ENCODE data around the gene AP3S2.
"Not testable (repeated sequence)": the region's sequence is repeated elsewhere in the genome, so short reads cannot be mapped to it uniquely, and the experiment has no call there.

Gene AP3S2

DNA sequence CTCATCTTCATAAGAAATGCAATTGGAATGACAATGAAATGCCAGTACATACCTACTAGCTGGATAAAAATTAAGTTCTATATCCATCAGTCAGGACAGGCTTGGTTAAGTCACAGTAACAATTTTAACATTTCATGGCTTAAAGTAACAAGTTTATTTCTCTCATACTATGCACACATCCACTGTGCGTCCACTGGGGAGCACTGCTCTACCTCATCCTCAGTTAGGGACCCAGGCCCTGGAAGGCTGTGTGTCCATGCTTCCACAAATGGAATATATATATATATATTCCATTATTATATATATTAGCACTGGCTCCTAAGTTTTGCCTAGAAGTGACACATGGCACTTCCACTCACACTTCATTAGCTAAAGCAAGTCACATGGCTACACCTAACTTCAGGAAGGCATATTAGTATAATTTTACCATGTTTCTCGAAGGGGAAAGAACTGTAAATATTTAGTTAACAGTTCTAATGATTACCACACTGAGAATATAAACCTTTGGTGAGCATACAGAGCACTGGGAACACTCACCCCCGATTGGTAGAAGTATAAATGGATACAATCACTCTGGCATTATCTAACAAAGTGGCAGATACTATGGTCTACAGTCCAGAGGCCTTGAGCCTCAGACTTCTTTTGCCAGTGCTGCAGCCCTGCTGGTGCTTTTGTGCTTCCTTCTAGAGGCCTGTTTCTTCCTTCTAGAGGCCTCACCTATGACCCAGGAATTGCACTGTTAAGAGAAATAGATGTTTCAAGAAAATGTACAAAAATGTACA lies 28.6 kb downstream of the AP3S2 start:
- no peak for DNase-seq (ENCODE audit: low read depth)

DNA sequence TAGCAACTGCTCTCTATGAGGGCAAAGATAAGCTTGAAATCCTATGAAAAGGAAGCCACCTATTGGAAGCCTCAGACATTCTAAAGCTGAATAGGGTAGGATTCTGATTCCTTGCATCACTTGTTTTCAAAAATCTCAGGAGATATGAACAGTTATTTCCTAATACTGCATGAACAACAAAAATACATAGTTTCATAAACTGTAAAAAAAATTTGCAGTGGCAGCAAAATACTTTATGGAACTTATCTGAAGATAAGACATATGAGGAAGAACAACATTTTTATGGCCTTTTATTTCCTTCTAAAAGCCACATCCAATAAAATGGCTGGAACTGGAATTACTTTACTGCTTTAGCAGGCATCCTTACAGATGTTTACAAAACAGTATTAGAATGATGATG lies 29.9 kb downstream of the AP3S2 start:
- no peak for DNase-seq (ENCODE audit: low read depth)

DNA sequence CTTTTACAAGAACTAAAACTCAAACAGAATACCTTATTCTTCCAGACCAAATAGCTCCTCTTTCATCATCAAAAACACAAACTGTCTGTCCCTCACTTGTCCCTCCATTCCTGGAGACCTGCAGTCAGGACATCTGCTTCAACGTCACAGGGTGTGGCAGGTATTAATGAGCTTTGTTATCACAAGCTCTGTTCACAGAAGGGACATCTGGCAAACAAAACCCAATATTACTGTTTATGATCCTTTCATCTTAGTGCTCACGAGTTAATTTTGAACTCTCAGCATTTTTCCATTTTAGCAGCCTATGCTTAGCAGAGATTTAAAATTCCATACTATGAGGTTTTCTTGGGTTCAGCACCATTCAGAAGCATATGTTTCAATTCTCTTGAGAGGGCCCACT lies 32.9 kb downstream of the AP3S2 start:
- no peak for DNase-seq (ENCODE audit: low read depth)

DNA sequence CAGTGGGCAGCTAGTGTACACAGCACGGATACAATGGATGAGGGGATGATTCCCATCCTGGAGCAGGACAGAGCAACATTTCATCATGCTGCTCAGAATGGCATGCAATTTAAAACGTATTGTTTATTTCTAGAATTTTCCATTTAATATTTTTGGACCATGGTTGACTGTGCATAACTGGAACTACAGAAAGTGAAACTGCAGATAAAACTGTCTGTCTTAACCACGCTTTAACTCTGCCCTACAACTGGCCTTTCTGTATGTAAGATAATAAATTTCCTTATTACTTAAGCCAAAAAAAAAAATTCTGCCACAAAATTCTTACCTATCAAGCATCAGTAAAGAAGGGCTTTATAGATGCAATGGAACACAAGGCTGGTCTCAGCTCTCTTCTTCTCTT lies 33.4 kb downstream of the AP3S2 start:
- no peak for DNase-seq (ENCODE audit: low read depth)

DNA sequence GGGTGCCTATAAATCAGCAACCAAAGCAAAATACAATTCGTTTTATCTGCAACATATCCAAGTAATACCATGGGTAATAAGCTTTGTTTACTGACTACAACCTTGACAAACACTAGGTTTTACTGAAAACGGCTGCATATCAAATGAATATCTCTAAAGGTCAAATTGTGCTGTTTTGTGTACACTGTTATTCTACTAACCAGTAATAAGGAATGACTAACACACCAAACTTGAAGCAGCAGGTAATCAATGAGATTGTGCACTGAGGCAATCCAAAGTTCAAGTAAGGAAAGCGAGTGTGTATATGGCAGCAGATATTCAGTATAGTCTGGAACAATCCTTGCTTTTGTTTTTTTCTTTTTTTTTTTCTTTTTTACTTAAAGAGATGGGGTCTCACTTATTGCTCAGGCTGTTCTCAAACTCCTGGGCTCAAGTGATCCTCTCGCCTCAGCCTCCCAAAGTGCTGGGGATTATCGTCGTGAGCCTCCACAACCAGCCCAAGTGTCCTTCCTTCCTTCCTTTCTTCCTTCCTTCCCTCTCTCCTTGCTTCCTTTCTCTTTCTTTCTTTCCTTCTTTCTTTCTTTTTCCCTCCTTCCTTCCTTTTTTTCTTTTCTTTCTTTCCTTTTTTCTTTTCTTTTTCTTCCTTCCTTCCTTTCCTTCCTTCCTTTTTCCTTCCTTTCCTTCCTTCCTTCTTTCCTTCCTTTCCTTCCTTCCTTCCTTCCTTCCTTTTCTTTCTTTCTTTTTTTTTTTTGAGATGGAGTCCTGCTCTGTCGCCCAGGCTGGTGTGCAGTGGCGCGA lies 34.9 kb downstream of the AP3S2 start:
- DNase-seq (ENCODE audit: low read depth), result no peak

DNA sequence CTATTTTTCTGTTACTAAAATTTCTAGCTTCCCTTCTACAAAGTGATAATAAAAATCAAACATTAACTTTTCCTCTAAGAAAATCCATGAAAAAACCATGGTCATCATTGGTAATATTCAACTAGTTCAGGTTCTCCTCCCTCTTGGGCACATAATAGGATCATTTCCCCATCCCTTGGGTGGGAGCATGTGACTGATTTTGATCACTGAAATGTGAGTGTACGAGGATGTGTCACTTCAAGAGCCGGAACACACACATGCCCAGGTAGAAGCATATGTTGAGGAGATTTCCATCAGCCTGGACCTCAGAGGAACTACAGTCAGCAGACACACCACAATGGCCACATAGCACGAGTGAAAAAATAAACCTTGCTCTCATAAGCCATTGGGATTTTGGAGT lies 36.1 kb downstream of the AP3S2 start:
- DNase-seq (ENCODE audit: low read depth), result no peak

DNA sequence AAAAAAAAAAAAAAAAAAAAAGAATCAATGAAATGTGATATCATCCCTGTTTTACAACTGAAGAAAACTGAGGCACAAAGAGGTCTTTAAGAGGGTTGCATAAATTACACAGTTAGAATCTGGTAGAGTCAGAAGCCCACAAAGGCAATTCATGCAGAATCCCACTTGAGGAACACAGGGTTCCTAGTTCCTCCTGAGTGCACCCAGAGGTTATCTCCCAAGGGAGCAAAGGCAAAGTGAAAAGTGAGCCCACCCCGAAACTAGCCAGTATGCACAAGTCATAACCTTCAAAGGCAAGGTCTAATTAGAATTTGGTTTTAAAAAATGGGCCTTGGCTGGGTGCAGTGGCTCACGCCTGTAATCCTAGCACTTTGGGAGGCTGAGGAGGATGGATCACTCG lies 37.8 kb downstream of the AP3S2 start:
- no peak for DNase-seq (ENCODE audit: low read depth)

DNA sequence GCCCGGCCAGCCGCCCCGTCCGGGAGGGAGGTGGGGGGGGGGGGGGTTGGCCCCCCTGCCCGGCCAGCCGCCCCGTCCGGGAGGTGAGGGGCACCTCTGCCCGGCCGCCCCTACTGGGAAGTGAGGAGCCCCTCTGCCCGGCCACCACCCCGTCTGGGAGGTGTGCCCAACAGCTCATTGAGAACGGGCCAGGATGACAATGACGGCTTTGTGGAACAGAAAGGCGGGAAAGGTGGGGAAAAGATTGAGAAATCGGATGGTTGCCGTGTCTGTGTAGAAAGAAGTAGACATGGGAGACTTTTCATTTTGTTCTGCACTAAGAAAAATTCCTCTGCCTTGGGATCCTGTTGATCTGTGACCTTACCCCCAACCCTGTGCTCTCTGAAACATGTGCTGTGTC lies 38.9 kb downstream of the AP3S2 start:
- DNase-seq (ENCODE audit: low read depth), result not testable (repeated sequence)

DNA sequence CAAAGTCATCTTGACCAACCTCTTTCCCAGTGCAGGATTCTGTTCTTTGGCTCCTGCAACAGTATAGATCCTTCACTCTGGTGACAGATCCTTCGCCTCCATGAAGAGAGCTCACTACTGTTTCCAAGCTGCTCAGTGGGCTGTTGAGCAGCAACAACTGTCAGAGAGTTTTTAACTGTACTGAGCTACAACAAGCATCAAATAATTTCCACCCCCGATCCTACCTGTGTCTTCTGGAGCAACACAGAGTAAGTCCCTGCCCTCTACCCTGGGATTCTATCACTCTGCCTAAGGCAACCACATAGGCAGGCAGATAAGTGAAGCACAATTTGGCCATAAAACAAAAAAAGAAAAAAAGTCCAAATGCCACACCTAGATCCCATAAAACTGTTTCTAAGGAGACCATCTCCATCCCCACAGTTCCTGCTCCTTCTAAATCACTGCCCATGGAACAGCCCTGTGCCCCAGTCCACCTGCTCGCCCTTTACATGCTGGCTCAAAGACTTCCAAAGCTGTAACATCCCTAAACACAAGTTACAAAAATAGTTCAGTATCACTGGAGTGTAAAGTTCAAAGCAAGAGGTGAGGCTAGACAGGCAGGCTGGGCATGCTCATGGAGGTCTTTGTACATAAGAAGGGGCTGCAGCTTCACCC lies 41.3 kb downstream of the AP3S2 start:
- no peak for DNase-seq (ENCODE audit: low read depth)

DNA sequence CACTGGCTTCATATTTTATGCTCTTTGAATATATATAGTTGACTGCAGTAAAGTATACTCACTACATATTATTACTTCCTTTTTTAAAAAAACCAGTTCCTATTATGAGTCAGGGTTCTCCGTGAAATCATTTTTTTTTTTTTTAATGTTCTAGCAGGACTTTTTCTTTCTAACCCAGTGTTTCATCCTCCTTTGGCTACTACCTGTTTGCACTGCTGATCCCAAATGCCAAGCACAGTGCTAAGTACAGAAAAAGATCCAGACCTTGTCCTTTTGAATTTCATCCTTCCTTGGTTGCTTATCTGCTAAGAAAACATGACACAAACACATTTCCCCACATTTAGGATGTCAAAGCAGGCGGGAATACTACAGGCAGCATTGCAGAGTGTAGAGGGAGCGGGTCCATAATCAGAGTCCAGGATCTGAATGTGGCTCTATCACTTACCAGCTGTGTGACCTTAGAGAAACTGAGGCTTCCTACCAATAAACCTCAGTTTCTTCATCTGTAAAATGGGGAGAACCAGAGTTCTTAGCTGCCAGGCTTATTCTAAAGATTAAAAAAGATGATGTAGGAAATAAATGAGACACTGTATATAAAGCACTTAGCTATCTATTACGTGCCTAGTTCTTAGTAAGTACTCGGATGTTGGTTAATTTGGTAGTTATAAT lies 42.0 kb downstream of the AP3S2 start:
- DNase-seq (ENCODE audit: low read depth), result no peak

DNA sequence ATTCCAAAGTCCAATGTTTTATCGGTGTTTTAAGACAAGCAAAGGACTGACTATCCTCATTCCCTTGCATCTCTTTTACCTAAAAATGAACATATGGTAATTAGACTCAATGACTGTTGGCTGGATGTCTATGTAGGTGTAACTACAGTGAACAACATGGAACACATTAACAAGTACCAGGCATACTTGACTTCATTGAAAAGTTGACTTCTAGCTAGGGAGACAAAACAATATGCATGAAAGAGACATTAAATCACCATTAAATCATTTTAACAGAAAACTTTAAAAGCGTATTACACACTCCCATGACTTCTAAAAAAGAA lies 44.9 kb downstream of the AP3S2 start:
- no peak for DNase-seq (ENCODE audit: low read depth)

DNA sequence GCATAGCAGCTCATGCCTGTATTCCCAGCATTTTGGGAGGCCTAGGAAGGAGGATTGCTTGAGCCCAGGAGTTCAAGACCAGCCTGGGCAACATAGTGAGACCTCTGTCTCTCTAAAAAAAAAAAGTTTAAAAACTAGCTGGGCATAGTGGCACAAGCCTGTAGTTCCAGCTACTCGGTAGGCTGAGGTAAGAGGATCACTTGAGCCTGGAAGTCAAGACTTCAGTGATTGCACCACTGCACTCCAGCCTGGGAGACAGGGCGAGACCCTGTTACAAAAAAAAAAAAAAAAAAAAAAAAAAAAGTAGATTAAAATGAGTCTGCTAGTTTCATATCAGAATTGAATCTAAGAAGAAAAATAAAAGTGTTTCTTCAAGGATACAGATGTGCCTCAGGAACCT lies 46.7 kb downstream of the AP3S2 start:
- DNase-seq (ENCODE audit: low read depth), result no peak

DNA sequence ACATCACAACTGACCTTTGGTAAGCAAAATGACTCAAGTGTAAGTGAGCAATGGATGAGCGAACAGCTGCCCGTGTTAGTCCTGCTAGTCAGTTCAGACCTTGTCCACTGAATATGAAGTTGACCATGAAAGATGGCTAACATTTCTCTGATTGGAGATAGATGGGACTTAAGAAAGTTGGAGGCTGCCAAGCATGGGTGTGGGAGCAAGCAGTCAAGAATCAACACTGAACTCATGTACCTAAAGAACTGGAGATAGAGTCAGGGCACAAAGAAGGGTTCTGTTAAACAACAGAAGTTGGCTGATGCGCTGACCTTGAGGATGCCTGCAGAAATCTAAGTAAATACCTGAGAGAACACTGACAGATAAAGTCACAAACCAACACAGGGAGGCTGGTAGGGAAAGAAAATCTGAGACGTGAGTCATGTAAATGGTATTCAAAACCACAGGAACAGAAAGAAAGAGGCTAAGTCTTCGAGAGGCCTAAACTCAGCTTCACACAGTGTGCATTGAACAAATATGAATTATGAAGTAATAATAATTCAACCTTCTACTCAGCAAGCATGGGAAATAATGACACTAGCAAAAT lies 48.4 kb downstream of the AP3S2 start:
- DNase-seq (ENCODE audit: low read depth), result no peak

DNA sequence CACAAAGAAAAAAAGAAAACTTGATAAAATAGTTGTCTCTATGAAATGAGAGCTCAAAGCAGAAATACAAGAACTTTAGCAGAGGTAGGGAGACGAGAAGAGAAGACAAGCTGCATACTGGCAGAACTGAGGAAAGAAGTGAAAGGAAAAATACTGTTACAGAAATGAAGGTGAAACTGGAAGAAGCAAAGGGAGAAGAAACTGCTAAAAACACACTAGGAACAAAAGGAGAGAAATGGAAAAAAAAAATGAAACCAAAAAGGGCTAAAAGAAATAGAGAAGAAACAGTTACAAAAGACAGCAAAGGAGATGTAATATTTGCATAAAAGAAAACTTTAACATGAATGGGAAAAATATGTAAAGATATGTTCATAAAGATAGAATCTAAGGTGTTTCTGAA lies 51.8 kb downstream of the AP3S2 start:
- no peak for DNase-seq (ENCODE audit: low read depth)

DNA sequence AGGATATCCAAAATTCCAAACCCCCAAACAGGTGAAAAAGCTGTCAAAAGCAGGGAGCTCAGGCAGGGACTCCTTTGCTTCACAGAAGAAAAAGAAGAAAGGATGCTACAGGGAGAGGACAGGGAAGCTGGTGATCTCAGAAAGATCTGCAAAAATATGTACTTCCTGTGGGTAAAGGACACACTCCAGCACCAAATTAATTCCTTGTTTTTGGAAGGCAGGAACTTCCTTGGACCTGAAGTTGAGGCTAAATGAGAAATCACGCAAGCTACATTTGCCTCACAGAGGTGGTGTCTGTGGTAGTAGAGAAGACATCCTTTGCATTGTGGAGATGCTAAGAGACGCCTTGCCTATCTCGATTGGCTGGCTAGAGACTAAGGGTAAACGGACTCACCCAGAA lies 52.5 kb downstream of the AP3S2 start:
- DNase-seq (ENCODE audit: low read depth), result no peak

DNA sequence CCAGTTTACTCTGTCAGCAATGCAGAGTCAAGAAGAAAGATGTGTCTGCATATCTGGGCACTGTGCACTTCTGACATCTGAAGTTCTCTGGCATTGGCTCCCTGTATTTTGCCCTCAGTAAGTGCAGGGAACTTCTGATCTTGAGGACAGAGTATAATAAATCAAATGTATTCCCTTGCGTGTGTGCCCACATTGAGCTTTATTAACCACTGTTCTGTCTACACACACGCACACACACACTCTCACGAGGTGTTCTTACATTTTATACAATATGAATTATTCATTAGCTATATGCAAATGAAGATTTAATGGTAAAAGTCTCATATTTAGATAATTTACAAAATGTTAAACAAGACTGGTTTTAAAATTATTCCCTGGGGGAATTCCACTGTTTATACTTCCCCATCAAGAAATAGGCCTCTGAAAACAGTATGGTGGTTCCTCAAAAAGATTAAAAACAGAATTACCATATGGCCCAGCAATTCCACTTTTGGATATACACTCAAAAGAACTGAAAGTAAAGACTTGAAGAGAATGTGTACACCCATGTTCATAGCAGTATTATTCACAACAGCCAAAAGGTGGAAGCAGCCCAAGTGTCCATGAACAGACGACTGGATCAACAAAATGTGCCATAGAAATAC lies 54.5 kb downstream of the AP3S2 start:
- DNase-seq (ENCODE audit: low read depth), result no peak

DNA sequence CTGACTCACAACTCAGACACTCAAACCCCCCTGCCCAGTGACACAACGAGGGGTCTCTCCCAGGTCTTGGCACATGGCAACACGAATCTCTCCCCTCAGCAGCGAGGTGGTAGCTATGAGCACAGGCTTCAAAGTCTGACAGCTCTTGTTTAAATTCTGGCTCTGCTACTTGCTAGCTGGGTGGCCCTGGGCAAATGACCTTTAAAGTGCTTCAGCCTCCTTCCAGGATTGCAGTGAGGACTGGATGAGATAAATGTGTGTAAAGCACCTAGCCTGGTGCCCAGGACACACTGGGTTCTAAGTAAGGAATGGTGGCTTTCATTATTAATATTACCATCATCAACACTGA lies 56.0 kb downstream of the AP3S2 start:
- DNase-seq (ENCODE audit: low read depth), result no peak

DNA sequence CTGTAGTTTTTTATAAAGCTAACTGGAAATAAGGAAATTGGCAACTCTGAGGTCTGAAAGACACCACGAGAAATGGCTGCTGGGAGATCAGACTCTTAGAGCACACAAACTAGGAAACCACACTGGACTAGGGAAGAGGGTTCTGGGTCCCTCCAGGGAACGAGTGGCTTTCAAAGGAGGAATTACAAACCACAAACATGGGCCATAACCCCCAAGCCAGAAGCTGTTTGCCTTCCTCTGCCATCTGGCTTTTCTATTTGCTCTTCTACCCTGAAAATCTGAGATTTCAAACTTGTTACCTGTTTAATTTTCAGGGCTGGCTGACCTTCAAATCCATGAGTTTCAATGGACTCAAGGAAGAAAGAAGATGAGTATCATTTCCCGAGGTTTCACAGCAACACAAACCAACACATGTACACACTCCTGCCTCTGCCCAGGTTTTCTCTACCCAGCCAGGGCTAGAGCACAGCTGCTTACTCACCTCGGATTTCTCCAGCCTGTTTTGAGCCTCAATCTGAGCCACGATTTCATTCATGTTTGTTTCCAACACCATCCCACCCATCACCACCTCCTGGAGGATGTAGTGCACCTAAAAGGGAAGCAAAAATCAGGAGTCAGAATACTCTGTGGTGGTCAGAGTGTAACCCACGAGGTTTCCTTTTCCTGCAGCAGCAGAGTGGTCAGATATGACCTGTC lies 56.5 kb downstream of the AP3S2 start:
- DNase-seq (ENCODE audit: low read depth), result no peak

DNA sequence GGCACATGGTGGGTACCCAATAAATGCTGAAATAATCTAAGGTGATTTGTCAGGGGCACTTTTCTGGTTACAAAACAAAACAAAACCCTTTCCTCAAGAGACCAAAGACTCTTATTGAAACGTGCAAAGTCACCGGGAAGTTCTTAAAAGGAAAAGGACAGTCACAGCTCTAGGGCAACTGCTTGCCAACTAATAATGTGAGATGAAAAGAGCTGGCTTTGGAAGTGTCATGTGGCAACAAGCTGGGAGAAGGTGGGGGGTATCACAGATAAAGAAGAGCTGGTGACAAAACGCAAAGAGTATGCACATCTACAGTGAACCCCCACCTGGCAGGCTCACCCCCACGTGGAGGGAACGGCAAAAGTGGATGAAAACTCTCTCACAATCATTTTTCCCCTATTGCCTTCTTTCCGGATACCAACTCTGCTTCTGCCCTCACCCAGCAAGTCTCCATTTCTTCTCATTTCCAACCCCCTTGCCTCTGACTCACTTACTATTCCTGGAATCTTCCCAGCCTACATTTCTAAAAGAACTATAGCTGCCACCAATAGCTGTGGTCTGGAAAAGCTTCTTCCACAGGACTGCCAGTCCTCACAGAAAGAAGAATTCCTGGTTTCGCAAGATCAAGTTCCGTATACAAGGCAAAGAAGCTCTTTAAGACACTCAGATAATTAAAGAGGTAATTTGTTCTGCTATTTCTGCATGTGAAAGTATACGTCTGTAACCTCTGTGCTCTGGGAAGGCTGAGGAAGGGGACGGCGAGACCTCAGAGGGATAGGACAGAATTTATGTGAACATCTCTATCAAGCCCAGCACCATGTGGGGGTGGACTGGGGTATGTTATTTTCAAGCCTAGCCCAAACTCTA lies 57.3 kb downstream of the AP3S2 start:
- no peak for DNase-seq (ENCODE audit: low read depth)

DNA sequence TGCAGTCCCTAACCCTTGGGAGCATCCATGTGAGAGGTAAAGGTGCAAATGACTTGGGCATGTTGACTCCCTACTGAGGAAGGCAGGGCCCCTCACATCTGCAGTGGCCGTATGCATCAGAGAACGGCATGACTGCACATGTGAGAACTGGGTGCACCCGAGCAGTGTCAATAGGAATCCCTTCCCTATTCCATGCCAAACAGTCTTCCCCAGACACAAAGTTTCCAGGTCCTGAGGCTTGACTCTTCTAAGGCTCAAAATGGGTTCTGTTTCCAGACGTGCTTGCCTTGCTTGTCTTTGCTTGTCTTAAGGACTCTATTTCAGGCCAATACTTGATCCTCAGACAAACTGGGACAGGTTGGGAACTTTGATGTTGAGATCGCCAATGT lies 58.6 kb downstream of the AP3S2 start:
- DNase-seq (ENCODE audit: low read depth), result no peak
